Gastrocnemius medialis (tissue), 4 donors: ENCODE measurements around the gene PSMD7.

Experiments used
- CTCF ChIP-seq, 5 experiments: fragments of 450-650 bp in 3 of 5; fragments of 200-600 bp in 2 of 5; sonication (generic) in 2 of 5; IDR thresholded peaks in 4 of 5; conservative IDR thresholded peaks in 1 of 5; 1 replicate in 4 of 5; 2 replicates in 1 of 5; pipeline ENCODE4 v1.5.1; 2016 to 2019; ENCODE audit warnings: antibody characterized with exemption in 5 of 5, mild to moderate bottlenecking in 3 of 5, moderate library complexity in 3 of 5
- POLR2A ChIP-seq, 2 donors: fragments of 450-650 bp; IDR thresholded peaks; one replicate each; pipeline ENCODE4 v1.6.1; 2017; ENCODE audit warnings: antibody characterized with exemption in 2 of 2, mild to moderate bottlenecking in 2 of 2, moderate library complexity in 2 of 2

GRCh38 chr16:74302341-74302740 lies 5.7 kb downstream of the PSMD7 start:
- no peak for TF ChIP-seq POLR2A (IDR thresholded peaks at IDR 0.05)
- TF ChIP-seq CTCF (IDR thresholded peaks at IDR 0.05 in 4 of 5, conservative IDR thresholded peaks at IDR 0.05 in 1 of 5): no peak
